HG02763 (cell line): ENCODE measurements around the gene ADCY5.

Source experiments
- ATAC-seq: cut with Tn5 transposase; IDR thresholded peaks from one replicate; pipeline ENCODE4 v1.9.1; 2021; ENCODE audit warnings: mild to moderate bottlenecking, moderate library complexity; ENCODE audit not compliant: unreplicated experiment

Gene ADCY5

DNA sequence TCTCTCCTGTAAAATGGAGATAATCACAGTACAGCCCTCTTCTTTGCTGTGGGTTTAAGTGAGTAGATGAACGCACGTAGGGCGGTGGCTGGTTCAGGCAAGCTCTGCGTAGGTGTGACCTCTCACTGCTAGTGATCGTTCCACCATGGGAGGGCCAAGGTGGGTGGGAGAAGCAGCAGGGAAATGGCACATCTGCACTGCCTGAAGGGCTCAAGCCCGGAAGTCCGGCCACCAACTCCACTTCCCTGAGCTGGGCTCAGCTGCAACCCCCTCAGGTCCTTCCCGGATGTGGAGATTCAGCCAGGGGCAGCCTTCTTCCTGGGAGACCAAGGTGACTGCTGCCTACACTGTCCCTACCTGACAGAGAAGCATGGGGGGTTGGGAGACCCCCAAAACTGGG is 102.9 kb downstream of the ADCY5 start:
- ATAC-seq: no peak

GRCh38 chr3:123344907-123345594 is 103.8 kb downstream of the ADCY5 start:
- no peak for ATAC-seq

DNA sequence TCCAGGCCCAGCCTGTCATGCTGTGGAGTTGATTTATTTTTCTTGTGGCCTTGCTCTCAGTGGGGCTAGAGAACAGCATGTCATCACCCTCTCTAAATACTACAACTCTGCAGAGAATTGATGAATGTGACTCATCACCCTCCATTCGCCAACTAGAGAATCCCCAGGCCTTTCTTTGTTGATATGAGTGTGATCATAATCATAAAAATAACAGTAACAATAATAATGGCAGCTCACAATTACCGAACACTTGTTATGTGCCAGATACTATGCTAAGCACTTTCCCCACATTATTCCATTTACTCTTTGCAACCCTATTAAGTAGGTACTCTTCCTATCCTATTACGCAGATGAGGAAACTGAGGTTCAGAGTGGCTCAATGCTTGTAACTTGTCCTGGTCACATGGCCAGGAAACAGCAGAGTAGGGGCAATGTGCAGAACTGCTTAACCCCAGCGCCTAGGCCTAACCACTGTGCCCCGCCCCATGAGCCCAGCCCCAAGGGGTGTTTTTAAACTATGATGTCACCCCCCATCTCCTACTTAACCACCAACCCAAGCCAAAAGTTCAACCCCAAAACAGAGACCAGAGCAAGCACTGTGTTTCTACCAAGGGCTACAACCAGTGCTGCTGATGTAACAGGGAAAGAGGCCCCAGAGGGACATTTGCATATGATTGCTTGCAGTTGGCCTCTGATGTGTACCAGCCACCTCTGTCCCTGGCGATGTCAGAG is 104.5 kb downstream of the ADCY5 start:
- ATAC-seq: no peak

- ATAC-seq: no peak
These were observed 105.4 kb downstream of the ADCY5 start for GRCh38 chr3:123343296-123344174.

- ATAC-seq: no peak
These were observed 106.2 kb downstream of the ADCY5 start for GRCh38 chr3:123342631-123343080.

DNA sequence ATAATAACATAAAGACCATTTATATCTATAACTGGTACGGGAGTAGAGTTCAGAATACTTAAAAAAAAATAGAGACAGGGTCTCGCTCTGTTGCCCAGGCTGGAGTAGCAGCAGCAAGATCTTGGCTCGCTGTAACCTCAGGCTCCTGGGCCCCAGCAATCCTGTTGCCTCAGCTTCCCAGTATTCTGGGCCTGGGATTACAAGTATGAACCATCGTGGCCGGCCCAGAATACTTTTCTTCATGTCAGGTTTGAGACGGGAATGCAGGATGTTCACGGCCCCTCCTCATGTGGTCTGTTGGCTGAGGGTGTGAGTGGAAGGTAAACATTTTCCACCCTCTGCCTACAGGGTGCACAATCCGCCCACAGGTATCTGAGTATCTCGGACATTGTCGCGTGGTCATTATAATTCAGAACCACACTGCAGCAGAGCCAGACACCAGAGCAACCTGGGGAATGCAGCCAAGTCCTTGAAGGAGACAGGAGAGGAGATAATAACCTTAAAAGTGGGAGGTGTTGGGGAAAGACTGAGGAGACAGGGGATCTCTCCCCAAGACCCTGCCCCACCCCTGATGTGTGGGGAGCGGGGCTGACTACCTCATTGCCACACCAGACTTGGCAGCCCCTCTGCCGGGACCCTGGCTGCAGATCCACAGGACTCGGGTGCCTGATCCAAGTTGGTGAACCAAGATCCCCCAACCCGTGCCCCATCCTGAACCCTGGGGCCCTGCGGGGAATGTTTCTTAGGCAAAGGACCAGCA is 106.8 kb downstream of the ADCY5 start:
- no peak for ATAC-seq

DNA sequence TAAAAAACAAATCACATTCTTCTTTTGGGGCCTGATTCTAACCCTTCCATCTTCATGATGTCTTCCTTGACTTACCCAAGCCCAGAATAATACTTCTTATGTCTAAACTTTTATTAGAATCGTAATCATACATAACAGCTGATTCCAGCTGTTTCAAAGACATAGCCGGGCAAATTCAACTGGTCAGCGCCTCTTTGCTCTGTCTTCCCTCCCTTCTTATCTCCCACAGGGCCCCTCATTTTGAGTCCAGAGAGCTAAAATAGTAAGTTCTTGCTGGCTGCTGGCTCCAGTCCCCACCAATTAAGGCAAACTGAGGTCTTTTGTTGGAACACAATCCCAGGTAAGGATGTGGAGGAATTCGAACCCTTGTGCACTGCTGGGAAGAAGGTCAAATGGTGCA is 108.6 kb downstream of the ADCY5 start:
- no peak for ATAC-seq

- no peak for ATAC-seq
These were observed 109.6 kb downstream of the ADCY5 start for GRCh38 chr3:123339302-123339701.

DNA sequence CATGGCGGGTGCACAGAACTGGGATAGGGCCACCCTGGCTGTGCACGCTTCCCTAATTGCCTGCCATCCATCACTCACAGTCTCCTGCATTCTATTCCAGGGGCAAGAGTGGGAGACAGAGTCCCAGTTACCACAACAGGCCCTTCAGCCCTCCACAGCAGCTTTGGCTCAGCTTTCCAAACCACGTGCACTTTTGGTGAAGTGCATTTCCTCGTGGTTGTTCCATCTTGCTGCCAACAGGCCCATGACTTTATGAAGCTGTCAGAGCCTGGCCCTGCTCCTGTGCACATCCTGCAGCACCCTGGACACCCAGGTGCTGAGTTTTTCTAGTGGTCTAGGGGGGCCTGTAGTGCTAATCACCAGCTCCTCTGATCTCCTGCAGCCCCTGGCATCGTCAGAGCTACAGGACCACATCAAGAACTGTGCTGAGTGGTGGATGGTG is 110.2 kb downstream of the ADCY5 start:
- no peak for ATAC-seq

GRCh38 chr3:123337948-123338619 is 110.8 kb downstream of the ADCY5 start:
- ATAC-seq: no peak

GRCh38 chr3:123337226-123337625 is 111.7 kb downstream of the ADCY5 start:
- no peak for ATAC-seq

DNA sequence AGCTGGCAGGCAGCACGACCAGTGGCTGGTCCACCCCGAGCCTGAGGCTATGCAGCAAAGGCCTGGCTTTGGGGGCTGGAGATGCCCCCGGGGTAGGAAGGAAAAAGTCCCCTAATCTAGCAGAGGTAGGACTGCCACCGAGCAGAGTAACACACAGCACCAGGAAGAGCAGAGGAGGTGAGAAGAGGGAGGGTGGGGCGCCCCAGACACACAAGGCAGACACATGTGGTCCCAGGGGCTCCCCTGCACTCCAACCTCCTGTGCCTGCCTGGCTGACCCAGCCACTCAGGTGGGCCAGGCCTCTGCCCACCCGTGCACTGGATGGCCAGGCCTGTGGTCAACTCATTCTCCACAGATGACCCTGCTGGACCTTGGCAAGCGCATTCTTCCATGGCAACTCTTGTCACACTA is 112.4 kb downstream of the ADCY5 start:
- ATAC-seq: no peak

- no peak for ATAC-seq
These were observed 112.9 kb downstream of the ADCY5 start for GRCh38 chr3:123336001-123336400.

DNA sequence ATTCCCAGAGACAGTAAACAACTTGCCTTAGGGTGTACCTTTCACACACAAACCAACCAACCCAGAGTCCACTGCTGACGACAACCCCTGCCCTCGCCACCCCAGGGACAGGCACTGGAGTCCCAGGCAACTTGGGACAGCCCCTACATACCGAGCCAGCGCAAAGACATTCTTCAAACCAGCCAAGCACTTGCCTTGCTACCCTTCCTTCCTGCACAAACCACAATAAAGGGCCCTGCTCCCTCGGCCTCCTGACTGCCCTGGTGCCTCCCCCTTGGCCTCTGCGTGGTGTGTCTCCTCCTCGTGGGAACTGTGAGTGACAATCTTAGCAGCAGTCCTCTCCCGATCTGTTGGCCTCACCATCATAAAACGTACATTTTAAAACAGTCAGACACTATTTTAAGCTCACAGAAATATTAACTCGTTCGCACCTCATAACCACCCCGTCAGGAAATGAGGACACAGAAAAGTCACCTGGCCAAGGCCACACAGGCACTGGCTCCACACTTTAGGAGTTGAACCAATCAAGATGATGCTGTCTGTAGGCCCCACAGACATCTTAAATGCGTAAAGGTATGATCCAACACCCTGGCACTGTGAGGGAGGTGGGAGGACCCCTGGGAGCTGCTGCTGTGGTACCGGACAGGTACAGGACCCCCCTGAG is 113.8 kb downstream of the ADCY5 start:
- ATAC-seq: no peak

DNA sequence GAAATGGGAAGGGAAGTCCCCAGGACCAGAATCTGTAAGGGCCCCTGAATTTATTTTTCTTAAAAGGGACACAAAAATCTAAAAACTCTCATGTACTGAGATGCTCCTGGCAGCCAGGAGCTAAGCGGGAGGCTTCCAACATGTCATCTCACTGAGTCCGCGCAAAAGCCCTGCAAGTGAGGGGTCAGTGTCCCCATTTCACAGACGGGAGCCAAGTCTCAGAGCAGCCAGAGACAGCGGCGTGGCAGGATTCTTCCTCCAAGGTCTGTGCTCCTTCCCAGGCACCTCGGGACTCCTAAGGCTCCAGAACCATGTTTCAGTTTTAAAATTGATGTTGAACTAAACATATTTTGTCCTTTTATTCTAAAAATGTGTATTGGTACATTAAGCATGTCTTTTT is 114.8 kb downstream of the ADCY5 start:
- no peak for ATAC-seq

DNA sequence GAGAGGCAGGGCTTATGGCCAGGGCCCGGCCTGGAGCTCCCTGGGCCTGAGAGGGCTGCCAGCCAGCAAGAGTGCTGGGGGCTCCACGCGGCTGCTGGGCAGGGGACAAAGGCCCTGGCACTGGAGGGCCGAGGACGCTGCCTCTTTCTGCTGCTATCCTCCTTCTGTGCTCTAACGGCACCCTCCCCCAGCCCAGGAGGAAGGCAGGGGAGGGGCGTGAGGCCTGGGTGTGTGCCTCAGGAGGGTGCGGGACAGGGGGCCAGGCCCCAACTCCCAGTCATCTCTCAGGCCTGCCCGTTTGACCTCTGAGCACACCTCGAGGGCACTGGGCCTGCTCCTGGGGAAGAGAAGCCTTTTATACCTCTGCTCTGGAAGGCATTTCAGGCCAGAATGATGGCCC is 115.5 kb downstream of the ADCY5 start:
- ATAC-seq: no peak

DNA sequence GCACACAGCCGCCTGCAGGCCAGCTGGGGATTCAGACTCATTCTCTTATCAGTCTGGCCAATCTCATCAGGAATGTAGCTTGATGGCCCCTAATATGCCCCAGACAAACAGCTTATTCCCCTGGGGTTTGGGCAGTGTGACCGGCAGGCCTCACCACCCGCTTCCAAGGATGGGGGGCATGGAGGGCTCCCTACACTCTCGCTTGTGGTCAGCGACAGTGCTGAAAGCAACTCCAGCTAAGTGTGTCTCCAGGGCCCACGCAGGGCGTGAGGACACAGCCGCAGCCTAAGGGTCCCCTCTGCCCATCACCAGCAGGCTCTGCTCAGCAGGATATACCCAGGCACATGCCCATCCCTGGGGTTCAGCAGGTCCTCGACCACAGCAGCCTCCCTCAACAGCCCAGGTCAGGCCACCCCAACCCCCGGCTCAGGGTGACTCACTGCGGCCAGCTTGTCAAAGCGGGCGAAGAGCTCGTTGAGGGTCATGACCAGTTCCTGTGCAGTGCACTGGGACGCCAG is 116.7 kb downstream of the ADCY5 start:
- ATAC-seq: no peak

GRCh38 chr3:123331651-123332050 is 117.2 kb downstream of the ADCY5 start:
- ATAC-seq: no peak

- ATAC-seq: no peak
These were observed 117.9 kb downstream of the ADCY5 start for GRCh38 chr3:123331006-123331405.
